Measurements from ENCODE around the gene PNLIPRP3.
A peak's percentile ranks its signal among the peaks of the same experiment; 100 is the strongest.
"Not testable (repeated sequence)": the region's sequence is repeated elsewhere in the genome, so short reads cannot be mapped to it uniquely, and the experiment has no call there.

PNLIPRP3 gene

GRCh38 chr10:116427671-116428070 is at the start of gene PNLIPRP3:
PNLIPRP3 (plus strand) TSS chr10:116427847; CDS start chr10:116428013, 166 bp downstream.
- DNase-seq: no peak

DNA sequence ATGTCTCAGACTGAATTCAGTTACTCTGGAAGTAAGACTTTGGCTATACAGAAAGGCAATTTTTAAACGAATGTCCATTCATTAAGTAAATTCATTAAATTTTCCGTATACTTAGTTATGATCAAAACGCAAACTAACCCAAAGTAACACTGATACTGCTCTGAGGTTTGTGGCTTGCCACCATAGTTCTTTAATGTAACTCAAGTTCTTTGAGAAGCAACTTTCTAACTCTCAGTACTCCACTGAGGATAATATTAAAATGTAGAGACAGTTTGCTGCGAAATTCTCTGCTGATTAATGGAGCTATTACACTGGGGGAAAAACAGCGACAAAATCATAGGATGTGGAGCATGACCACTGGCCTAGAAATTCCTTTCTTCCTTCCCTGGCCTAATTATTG is 45.4 kb upstream of the PNLIPRP3 start:
- no peak for DNase-seq

- no peak for DNase-seq
These were observed 42.3 kb upstream of the PNLIPRP3 start for GRCh38 chr10:116385311-116385710.

DNA sequence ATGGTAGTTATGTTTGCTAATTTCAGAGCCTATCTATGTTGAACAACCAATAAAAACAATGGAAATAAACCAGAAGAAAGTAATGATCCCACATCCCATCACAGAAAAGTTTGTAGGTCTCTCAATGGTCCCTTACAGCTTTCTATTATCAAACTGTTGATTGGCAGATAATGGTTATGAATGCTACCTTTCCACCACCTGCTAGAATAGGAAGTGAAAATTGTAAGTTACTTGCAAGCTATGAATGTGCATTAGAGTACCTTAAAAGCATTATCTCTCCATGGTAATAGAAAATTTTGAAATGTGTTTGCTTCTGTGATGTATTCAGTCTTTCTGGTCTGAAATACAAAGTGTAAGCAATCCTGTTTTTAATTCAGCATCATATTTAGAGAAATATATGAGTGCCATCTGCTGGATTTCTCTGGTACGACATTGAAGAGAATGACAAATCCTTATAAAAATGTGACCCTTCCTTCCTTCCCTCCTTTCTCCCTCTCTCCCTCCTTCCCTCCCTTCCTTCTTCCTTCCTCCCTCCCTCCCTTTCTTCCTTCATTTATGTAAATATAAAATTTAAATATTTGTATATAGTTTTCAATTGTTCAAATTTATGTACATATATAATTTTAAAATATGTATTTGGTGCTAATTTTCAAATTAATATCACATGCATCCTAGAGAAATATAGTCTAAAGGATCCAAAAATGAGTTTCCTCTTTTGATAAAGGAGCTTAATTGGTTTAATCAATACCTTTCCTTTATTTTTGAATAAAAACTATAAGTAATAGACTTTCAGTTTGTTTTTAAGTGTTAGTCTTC is 41.4 kb upstream of the PNLIPRP3 start:
- peak in 1 of 51 donors; percentile 5 for DNase-seq

GRCh38 chr10:116393246-116393831 is 34.3 kb upstream of the PNLIPRP3 start:
- DNase-seq: not testable (repeated sequence)

DNA sequence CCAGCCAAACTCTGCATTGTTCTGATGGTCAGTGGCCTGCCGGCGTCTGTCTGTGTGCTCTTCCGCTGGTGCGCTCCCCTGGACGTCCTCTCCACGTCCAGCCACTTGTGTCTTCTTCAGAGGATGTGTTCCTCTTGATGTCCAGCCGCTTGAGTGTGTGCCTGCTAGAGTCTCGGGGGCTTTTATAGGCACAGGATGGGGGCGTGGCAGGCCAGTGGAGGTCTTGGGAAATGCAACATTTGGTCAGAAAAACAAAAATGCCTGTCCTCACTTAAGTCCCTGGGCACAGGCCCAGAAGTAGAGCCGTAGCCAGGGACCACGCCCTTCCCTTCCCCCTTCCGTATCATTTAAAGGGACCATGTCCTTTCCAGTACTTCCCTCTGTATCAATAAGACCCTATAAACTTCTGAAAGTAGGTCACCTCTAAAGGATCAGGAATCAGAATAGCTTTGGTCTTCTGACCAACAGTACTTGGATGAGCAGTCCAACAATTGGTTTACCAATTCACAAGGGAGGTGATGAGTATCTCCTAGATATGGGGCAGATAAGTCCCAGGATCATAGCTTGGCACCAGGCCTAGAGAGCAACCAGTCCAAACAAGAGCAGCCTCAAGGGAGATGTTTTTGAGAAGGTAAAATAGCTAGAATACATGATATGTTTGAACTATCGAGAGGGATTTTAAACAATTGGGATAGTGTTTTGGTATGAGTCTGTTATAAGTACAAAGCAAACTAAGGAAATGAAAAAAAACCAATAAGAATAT is 32.2 kb upstream of the PNLIPRP3 start:
- DNase-seq: no peak

DNA sequence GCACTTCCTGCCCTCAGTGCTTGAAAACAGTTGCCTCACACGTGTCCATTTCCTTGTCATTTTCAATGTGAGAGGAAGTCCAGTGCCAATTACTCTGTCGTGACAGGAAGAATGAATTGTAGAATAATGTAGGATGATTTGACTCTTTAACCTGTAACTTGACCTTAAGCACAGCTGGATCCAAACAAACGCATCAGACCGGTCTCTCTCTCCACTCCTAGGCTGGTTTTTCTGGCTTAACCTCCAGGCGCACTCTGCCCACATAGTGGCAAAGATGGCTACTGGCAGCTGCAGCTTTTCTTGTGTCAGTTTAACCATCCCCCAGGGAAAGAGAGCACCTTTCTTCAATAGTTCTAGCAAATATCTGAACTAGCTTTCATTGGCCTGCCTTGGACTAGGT is 29.4 kb upstream of the PNLIPRP3 start:
- DNase-seq: no peak

GRCh38 chr10:116402858-116403257 is 24.8 kb upstream of the PNLIPRP3 start:
- no peak for DNase-seq

- no peak for DNase-seq
These were observed 23.9 kb upstream of the PNLIPRP3 start for GRCh38 chr10:116403740-116404250.

- peak in 2 of 51 donors; percentile 1 to 5 for DNase-seq
These were observed 18.9 kb upstream of the PNLIPRP3 start for GRCh38 chr10:116408719-116409118.

- no peak for DNase-seq
These were observed 17.3 kb upstream of the PNLIPRP3 start for GRCh38 chr10:116410351-116410750.

- DNase-seq: no peak
These were observed 9.8 kb upstream of the PNLIPRP3 start for GRCh38 chr10:116417821-116418220.

DNA sequence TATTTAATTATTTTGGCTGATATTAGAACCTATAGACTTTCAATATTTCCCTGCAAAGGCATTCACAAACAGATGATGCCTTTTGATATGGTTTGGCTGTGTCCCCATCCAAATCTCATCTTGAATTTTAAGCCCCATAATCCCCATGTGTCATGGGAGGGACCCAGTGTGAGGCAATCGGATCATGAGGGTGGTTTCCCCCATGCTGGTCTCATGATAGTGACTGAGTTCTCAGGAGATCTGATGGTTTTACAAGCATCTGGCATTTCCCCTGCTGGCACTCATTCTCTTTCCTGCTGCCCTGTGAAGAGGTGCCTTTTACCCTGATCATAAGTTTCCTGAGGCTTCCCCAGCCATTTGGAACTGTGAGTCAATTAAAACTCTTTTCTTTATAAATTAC is 9.3 kb upstream of the PNLIPRP3 start:
- DNase-seq: no peak

GRCh38 chr10:116421815-116422214 is 5.8 kb upstream of the PNLIPRP3 start:
- DNase-seq: no peak

- DNase-seq: no peak
These were observed 1.8 kb downstream of the PNLIPRP3 start for GRCh38 chr10:116429288-116429977.

DNA sequence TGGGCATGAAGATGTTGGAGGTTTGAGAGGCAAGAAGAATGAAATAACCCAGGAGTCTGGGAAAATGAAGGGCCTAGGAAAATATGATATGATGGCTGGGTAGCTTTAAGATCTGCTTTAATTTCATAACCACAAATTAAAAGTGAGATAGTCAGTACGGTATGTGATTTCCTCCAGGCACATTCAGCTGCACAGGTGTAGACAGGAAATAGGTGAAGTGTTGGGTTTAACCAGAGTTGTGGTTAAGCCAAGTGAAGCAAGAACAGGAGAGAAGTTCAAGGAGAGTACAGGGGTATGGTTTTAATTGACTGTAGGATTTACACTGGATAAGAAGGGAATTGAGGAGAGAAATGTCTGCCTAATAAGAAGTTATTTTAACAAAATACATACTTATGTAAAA is 2.6 kb downstream of the PNLIPRP3 start:
- no peak for DNase-seq

DNA sequence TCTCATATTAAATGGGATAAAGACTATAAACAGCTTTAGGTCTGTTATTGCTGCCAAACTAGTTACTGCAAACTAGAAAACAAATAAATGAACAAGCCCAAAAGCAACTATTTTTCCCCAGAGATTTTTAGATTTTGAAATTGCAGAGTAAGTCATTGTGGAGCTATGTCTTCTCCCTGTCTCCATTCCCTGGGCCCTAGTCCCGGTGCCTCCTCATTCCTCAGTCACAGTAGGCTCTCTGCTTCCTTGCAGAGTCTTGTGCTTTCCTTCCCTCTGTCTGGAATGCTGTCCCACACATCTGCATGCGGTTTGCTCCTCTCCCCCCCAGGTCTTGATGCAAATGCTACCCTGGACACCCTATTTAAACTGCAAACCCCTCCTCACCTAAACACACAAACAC is 4.0 kb downstream of the PNLIPRP3 start:
- DNase-seq: no peak

DNA sequence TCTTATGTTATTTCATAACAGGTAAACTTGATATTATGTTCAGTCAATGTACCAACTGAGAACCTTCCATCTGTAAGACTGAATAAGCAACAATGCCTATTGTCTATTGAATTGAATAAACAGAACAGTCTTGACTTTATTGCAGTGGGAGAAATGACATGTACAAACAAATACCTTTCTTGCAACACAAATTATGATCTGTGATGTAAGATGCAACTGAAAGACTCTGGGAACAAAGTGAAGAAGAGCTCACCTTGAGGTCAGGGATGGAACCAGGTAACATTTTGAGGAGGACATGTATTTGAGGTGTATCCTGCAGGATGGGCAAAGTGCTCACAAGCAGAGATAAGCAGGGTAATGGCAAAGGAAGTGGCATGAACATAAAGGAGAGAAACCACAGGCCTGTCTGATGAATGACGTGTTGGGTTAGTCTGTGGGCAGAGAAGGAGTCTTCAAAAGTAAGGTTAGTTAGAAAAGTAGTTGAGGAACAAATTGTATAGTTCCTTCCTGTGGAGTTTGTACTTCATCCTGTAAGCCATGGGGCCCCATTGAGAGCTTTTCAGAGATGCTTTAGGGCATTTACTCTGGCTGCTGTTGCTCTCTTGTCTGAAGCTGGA is 9.5 kb downstream of the PNLIPRP3 start:
- DNase-seq: no peak

- no peak for DNase-seq
These were observed 12.8 kb downstream of the PNLIPRP3 start for GRCh38 chr10:116440330-116441030.

DNA sequence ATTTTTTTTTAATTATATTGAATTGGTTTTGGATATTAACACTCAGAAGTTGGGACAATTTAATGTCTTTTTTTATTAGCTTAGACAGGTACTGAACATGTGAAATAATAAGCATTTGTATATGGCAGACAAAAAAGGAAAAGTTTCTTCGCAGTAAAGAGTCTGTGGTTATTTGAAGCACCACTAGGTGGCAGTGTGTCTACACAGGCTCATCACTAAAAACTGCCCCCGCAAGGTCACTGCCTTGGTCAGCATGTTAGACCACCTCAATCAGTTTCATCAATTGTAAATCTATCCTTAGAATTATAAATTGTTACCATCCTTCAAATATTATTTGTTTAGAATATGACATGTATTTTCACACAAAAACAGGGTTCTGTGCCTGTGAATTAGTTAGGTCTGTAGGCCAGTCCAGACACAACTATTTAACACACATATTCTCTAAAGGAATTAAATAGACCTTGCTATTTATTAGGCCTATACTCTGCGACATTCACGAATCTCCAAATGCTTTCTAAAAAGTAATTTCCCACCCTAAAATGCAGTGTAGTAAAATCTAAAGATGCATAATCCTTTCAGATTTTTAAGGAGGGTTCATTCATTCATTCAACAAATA is 17.0 kb downstream of the PNLIPRP3 start:
- DNase-seq: peak in 3 of 51 donors; percentile 1 to 4 (median 1)

Measured in hypothalamus (tissue), 51 donors.